Upper lobe of left lung (tissue), 6 donors: ENCODE data around the gene EIF1AY. TPM values are rescaled to one million over a fixed set of nuclear protein-coding genes. Genes with fewer than 3 reads are reported as not detected.

Experiments used
- ATAC-seq, 2 donors: fragments of 200-7000 bp; cut with Tn5 transposase; one replicate each; pipeline ENCODE4 v1.9.1; 2022; ENCODE audit warnings: mild to moderate bottlenecking in 2 of 2, moderate library complexity in 2 of 2; ENCODE audit not compliant: low FRiP score in 2 of 2
- DNase-seq, 2 donors: peaks; one replicate each; pipeline ENCODE4 v3.0.0-alpha.2; 2019 to 2020
- H3K27ac ChIP-seq, 4 donors: fragments of 200-600 bp; sonication (generic); one replicate each; pipeline ENCODE4 v1.5.1; 2016 to 2019
- H3K27me3 ChIP-seq, 4 donors: fragments of 200-600 bp; sonication (generic); one replicate each; pipeline ENCODE4 v1.5.1; 2017 to 2019
- H3K36me3 ChIP-seq, 4 donors: fragments of 200-600 bp; sonication (generic); one replicate each; pipeline ENCODE4 v1.5.1; 2016 to 2019
- H3K4me1 ChIP-seq, 4 donors: fragments of 200-600 bp; sonication (generic); one replicate each; pipeline ENCODE4 v1.5.1; 2018 to 2019
- H3K4me3 ChIP-seq, 4 donors: fragments of 200-600 bp; sonication (generic); one replicate each; pipeline ENCODE4 v1.5.1; 2017 to 2019; ENCODE audit warnings: mild to moderate bottlenecking in 2 of 4, moderate library complexity in 1 of 4
- H3K9me3 ChIP-seq, 4 donors: fragments of 200-600 bp; sonication (generic); one replicate each; pipeline ENCODE4 v1.5.1; 2018 to 2019
- EP300 ChIP-seq, 4 donors: sonication (generic); formaldehyde crosslinking; IDR thresholded peaks; one replicate each; pipeline ENCODE4 v1.5.1; 2017; ENCODE audit warnings: antibody characterized with exemption in 4 of 4, control low read depth in 2 of 4
- POLR2A ChIP-seq, 4 donors: fragments of 450-650 bp; IDR thresholded peaks; one replicate each; pipeline ENCODE4 v1.5.1; 2016 to 2017; ENCODE audit warnings: antibody characterized with exemption in 4 of 4, mild to moderate bottlenecking in 2 of 4
- POLR2AphosphoS5 ChIP-seq, 2 donors: sonication (generic); formaldehyde crosslinking; IDR thresholded peaks; one replicate each; pipeline ENCODE4 v1.5.1; 2017; ENCODE audit warnings: antibody characterized with exemption in 2 of 2
- WGBS, 2 donors: methylation state at CpG; one replicate each; pipeline ENCODE4 v1.1.5; 2017 to 2018; 5-methylcytosine and 5-hydroxymethylcytosine counted together
- small RNA-seq, 4 donors: library from RNA; depleted of rRNA; stranded (forward); fragments of <200 nt; gene quantifications; one replicate each; pipeline ENCODE3, GENCODE V24; 2016
- total RNA-seq, 6 donors: library from RNA; depleted of rRNA in 4 of 6; stranded (reverse); fragments of >200 nt in 4 of 6; gene quantifications; one replicate each; pipeline versions ENCODE4 v1.1.0 to v1.2.1, GENCODE V29; 2016 to 2021
- TF ChIP-seq, protein P1 (sequence below), 6 experiments: fragments of 450-650 bp in 4 of 6; fragments of 200-600 bp in 2 of 6; sonication (generic) in 2 of 6; IDR thresholded peaks; one replicate each; pipeline ENCODE4 v1.5.1; 2016 to 2019; ENCODE audit warnings: antibody characterized with exemption in 6 of 6
- donor health status: DM: no; HTN: no; CAD: no; lungs with moderate emphysema.
- donor health status: DM: no; HTN: yes; CAD: no; lungs with severe emphysema.

The EIF1AY gene
- total RNA-seq, 6 donors from 2014 or later, result 5.2 to 22.3 (median 21.6) TPM; not detected in 3

DNA sequence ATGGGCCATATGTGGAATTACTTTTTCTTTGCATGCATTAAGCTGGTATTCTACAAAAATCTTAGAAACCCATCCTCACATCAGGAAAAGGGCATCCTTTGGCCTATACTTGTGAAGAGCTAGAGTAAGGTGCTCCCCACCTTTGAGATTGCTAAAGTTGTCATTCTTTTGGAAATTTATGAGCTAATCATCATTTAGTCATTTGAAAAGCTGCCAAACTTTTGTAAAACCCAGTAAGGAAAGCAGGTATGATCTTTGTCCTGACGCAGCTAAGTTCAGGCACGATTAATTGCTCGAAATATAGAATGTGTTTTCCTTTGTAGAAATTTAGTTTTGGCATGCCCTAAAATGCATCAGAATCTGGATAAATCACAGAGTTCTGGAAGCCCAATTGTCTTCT is 2.6 kb downstream of the EIF1AY start:
- ATAC-seq (no peak), DNase-seq (no peak)
- Histone ChIP-seq H3K27ac (no peak overlapping the region), H3K27me3 (no peaks in the 10 kb centered on the region), H3K4me1 (peaks cover 0 to 3% (median 0%) of the 10 kb centered on the region in 4 donors), H3K36me3 (no peaks in the 10 kb centered on the region), H3K4me3 (no peak overlapping the region), H3K9me3 (no peaks in the 10 kb centered on the region)
- TF ChIP-seq EP300 (IDR thresholded peaks at IDR 0.05), result no peak
- TF ChIP-seq POLR2AphosphoS5 (IDR thresholded peaks at IDR 0.05), result no peak
- no CpG with 5 or more reads among the region's 3 CpGs for WGBS, 2 donors

DNA sequence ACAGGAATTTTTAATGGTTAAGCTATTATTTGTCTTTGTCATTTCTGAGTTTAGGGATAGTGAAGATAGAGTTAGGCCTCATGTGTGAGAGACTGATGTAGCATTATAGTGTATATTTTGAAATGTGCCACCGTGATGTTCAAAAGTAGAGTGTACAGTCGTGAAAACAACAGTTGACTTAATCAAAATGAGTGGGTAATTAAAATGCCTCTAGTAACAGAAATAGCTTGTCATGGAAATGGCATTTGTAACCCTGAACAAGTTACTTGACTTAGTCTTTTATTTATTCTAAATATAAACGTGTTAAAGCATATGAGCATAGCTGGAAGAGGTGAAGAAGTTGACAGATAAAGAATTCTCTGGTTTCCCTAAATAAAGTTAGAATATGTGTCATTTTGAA is 6.1 kb downstream of the EIF1AY start:
- no peak for DNase-seq
- H3K27ac ChIP-seq, result no peak overlapping the region
- H3K4me1 ChIP-seq, result peaks cover 0 to 3% (median 0%) of the 10 kb centered on the region in 4 donors
- no peak for ATAC-seq
- H3K4me3 ChIP-seq, result no peak overlapping the region
- no peaks in the 10 kb centered on the region for H3K9me3 ChIP-seq
- WGBS, 2 donors, result 78% methylated on average over 3 of the region's 3 CpGs; no CpG with 5 or more reads in 1 of the 2 donors
- TF ChIP-seq, protein P1, sequence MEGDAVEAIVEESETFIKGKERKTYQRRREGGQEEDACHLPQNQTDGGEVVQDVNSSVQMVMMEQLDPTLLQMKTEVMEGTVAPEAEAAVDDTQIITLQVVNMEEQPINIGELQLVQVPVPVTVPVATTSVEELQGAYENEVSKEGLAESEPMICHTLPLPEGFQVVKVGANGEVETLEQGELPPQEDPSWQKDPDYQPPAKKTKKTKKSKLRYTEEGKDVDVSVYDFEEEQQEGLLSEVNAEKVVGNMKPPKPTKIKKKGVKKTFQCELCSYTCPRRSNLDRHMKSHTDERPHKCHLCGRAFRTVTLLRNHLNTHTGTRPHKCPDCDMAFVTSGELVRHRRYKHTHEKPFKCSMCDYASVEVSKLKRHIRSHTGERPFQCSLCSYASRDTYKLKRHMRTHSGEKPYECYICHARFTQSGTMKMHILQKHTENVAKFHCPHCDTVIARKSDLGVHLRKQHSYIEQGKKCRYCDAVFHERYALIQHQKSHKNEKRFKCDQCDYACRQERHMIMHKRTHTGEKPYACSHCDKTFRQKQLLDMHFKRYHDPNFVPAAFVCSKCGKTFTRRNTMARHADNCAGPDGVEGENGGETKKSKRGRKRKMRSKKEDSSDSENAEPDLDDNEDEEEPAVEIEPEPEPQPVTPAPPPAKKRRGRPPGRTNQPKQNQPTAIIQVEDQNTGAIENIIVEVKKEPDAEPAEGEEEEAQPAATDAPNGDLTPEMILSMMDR (IDR thresholded peaks at IDR 0.05), result no peak
- no peak for TF ChIP-seq EP300 (IDR thresholded peaks at IDR 0.05)
- TF ChIP-seq POLR2A (IDR thresholded peaks at IDR 0.05), result no peak
- TF ChIP-seq POLR2AphosphoS5 (IDR thresholded peaks at IDR 0.05), result no peak
- no peaks in the 10 kb centered on the region for H3K27me3 ChIP-seq
- H3K36me3 ChIP-seq, result no peaks in the 10 kb centered on the region

DNA sequence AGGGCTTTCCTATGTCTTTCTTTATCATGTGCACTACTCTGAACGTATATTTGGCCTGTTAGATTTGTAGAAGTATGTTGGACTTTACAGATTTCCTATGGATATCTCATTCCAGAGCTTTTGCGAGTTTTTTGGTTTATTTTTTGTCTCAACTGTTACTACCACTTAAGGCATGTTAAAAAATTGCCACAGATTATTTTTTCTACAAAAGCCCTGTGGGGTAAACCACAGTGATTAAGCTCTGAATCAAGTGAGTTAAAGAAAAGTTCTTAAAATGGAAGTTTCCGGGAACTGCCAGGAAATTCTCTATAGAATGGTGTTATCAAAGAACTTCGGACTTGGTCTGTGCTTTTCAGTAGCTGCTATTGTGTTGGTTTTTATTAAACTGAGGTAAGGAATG is 10.6 kb downstream of the EIF1AY start:
- Histone ChIP-seq H3K27ac (no peak overlapping the region), H3K36me3 (no peaks in the 10 kb centered on the region), H3K27me3 (no peaks in the 10 kb centered on the region), H3K9me3 (no peaks in the 10 kb centered on the region), H3K4me1 (no peaks in the 10 kb centered on the region), H3K4me3 (no peak overlapping the region)
- ATAC-seq (no peak), DNase-seq (no peak)
- no peak for TF ChIP-seq EP300 (IDR thresholded peaks at IDR 0.05)
- no peak for TF ChIP-seq POLR2A (IDR thresholded peaks at IDR 0.05)
- no peak for TF ChIP-seq POLR2AphosphoS5 (IDR thresholded peaks at IDR 0.05)
- WGBS, 2 donors, result 90% methylated on average over 4 of the region's 4 CpGs; no CpG with 5 or more reads in 1 of the 2 donors

Small RNAs within 50 kb of the gene (small RNA-seq; reads per million reads assigned to genes)
- gene KDM5DP1, result 0 reads per million in 4 donors

Other genes starting within 250 kb of the EIF1AY start
- gene RPS4Y2, start 180.3 kb downstream of the EIF1AY start, total RNA-seq, result not detected